ENCODE data around the gene CELSR3. TPM values are rescaled to one million over a fixed set of nuclear protein-coding genes. Genes with fewer than 3 reads are reported as not detected.

Gene CELSR3
- polyA plus RNA-seq, 1 experiment: 0.55 TPM

- Histone ChIP-seq H3K4me3 (ENCODE audit: low read depth, low read length) (peak overlapping the region; percentile 65), H3K27ac (ENCODE audit: low read depth, low read length) (peak overlapping the region; percentile 65), H3K9me3 (ENCODE audit: control insufficient read depth, insufficient read depth, low read length) (no peaks in the 10 kb centered on the region; the same call in 1 of the 2 replicates), H3K27me3 (ENCODE audit: control insufficient read depth, insufficient read depth, low read length) (no peaks in the 10 kb centered on the region)
- ChIA-PET CTCF (no interaction called here), POLR2A (no interaction called here)
- no peak for TF ChIP-seq CTCF (IDR thresholded peaks at IDR 0.05; ENCODE audit: low read depth, low read length)
- no peak for DNase-seq (ENCODE audit: low read depth, low spot score)
Observed at GRCh38 chr3:48594417-48595049, 68.2 kb downstream of the CELSR3 start.

GRCh38 chr3:48593337-48593736 lies 69.3 kb downstream of the CELSR3 start:
- ChIA-PET CTCF (no interaction called here), POLR2A (interaction anchor here (0.8 kb wide), 1 partner anchor 37 kb away, joined by 3 read pairs; the partner anchor contains the start of gene PFKFB4)
- Histone ChIP-seq H3K27ac (ENCODE audit: low read depth, low read length) (no peak overlapping the region), H3K27me3 (ENCODE audit: control insufficient read depth, insufficient read depth, low read length) (no peaks in the 10 kb centered on the region), H3K9me3 (ENCODE audit: control insufficient read depth, insufficient read depth, low read length) (no peaks in the 10 kb centered on the region; the same call in 1 of the 2 replicates), H3K4me3 (ENCODE audit: low read depth, low read length) (peak overlapping the region; percentile 65)
- TF ChIP-seq CTCF (IDR thresholded peaks at IDR 0.05; ENCODE audit: low read depth, low read length): no peak
- DNase-seq (ENCODE audit: low read depth, low spot score): no peak

GRCh38 chr3:48592519-48593087 lies 70.1 kb downstream of the CELSR3 start:
- Histone ChIP-seq H3K9me3 (ENCODE audit: control insufficient read depth, insufficient read depth, low read length) (no peaks in the 10 kb centered on the region; the same call in 1 of the 2 replicates), H3K4me3 (ENCODE audit: low read depth, low read length) (no peak overlapping the region), H3K27me3 (ENCODE audit: control insufficient read depth, insufficient read depth, low read length) (no peaks in the 10 kb centered on the region), H3K27ac (ENCODE audit: low read depth, low read length) (no peak overlapping the region)
- DNase-seq (ENCODE audit: low read depth, low spot score): no peak
- ChIA-PET POLR2A (no interaction called here), CTCF (interaction anchor here (0.6 kb wide), 1 partner anchor 29 kb away, joined by 5 read pairs; no protein-coding TSS in a partner anchor)
- TF ChIP-seq CTCF (IDR thresholded peaks at IDR 0.05; ENCODE audit: low read depth, low read length): no peak

- no peaks in the 10 kb centered on the region; the same call in 1 of the 2 replicates for H3K9me3 ChIP-seq (ENCODE audit: control insufficient read depth, insufficient read depth, low read length)
- ChIA-PET CTCF (interaction anchor here (0.6 kb wide), 1 partner anchor 28 kb away, joined by 5 read pairs; no protein-coding TSS in a partner anchor), POLR2A (no interaction called here)
- no peak overlapping the region for H3K4me3 ChIP-seq (ENCODE audit: low read depth, low read length)
- DNase-seq (ENCODE audit: low read depth, low spot score): no peak
- no peak overlapping the region for H3K27ac ChIP-seq (ENCODE audit: low read depth, low read length)
- no peak for TF ChIP-seq CTCF (IDR thresholded peaks at IDR 0.05; ENCODE audit: low read depth, low read length)
- no peaks in the 10 kb centered on the region for H3K27me3 ChIP-seq (ENCODE audit: control insufficient read depth, insufficient read depth, low read length)
Observed at GRCh38 chr3:48591886-48592518, 70.7 kb downstream of the CELSR3 start.

- CTCF ChIA-PET: no interaction called here
Observed at GRCh38 chr3:48591436-48591835, 71.2 kb downstream of the CELSR3 start.

More at GRCh38 chr3:48591436-48591835, 71.2 kb downstream of the CELSR3 start:
- DNase-seq (ENCODE audit: low read depth, low spot score): no peak
- POLR2A ChIA-PET: no interaction called here
- no peak overlapping the region for H3K27ac ChIP-seq (ENCODE audit: low read depth, low read length)
- H3K27me3 ChIP-seq (ENCODE audit: control insufficient read depth, insufficient read depth, low read length): no peaks in the 10 kb centered on the region
- no peak for TF ChIP-seq CTCF (IDR thresholded peaks at IDR 0.05; ENCODE audit: low read depth, low read length)
- H3K9me3 ChIP-seq (ENCODE audit: control insufficient read depth, insufficient read depth, low read length): no peaks in the 10 kb centered on the region; the same call in 1 of the 2 replicates
- no peak overlapping the region for H3K4me3 ChIP-seq (ENCODE audit: low read depth, low read length)
